Stomach (tissue), 4 donors: ENCODE measurements around the gene CHST12.

Experiments used
- CTCF ChIP-seq, 7 experiments: fragments of 450-650 bp in 4 of 7; fragments of 200-600 bp in 3 of 7; sonication (generic) in 3 of 7; IDR thresholded peaks; one replicate each; pipeline ENCODE4 v1.5.1; 2016 to 2019; ENCODE audit warnings: antibody characterized with exemption in 7 of 7, control low read depth in 2 of 7, mild to moderate bottlenecking in 1 of 7
- EP300 ChIP-seq: sonication (generic); formaldehyde crosslinking; IDR thresholded peaks from one replicate; pipeline ENCODE4 v1.6.1; 2017; ENCODE audit warnings: antibody characterized with exemption
- POLR2A ChIP-seq, 4 donors: fragments of 450-650 bp; IDR thresholded peaks; one replicate each; pipeline ENCODE4 v1.6.1; 2016; ENCODE audit warnings: antibody characterized with exemption in 4 of 4, control low read depth in 2 of 4, mild to moderate bottlenecking in 1 of 4, moderate library complexity in 1 of 4

GRCh38 chr7:2497065-2497464 is 93.7 kb downstream of the CHST12 start:
- no peak for TF ChIP-seq CTCF (IDR thresholded peaks at IDR 0.05)
- no peak for TF ChIP-seq POLR2A (IDR thresholded peaks at IDR 0.05)
- TF ChIP-seq EP300: no peak
